HL-60 (cell line): ENCODE measurements around the gene ZNF22.

ENCODE experiments used
- DNase-seq, 2 experiments: peaks; one replicate each; pipeline ENCODE4 v3.0.0-alpha.2; 2010 to 2020; ENCODE audit warnings: low read depth in 1 of 2, low spot score in 1 of 2
- H3K27ac ChIP-seq: fragments of 250-450 bp; sonication (Bioruptor Pico); replicated peaks from 2 replicates; pipeline ENCODE4 v1.5.1; 2020; ENCODE audit warnings: mild to moderate bottlenecking, moderate library complexity
- H3K27me3 ChIP-seq: fragments of 250-450 bp; sonication (Bioruptor Pico); 2 replicates; pipeline ENCODE4 v1.5.1; 2021; ENCODE audit warnings: mild to moderate bottlenecking, moderate library complexity; ENCODE audit not compliant: insufficient read depth, poor library complexity, severe bottlenecking
- H3K4me3 ChIP-seq: replicated peaks from 2 replicates; pipeline ENCODE4 v1.5.1; 2011; ENCODE audit warnings: mild to moderate bottlenecking, control low read depth, low read length; ENCODE audit not compliant: insufficient read depth
- CTCF ChIP-seq: IDR thresholded peaks from one replicate; pipeline ENCODE4 v1.5.1; 2011; ENCODE audit warnings: low read length, control low read depth, inconsistent platforms; ENCODE audit not compliant: insufficient read depth
- GABPA ChIP-seq: IDR thresholded peaks from 2 replicates; pipeline ENCODE4 v1.6.1; 2012; ENCODE audit warnings: low read depth
- POLR2AphosphoS5 ChIP-seq: IDR thresholded peaks from 2 replicates; pipeline ENCODE4 v1.6.1; 2012; ENCODE audit warnings: low read depth
- SPI1 ChIP-seq: IDR thresholded peaks from 2 replicates; pipeline ENCODE4 v1.6.1; 2012; ENCODE audit warnings: low read depth, mild to moderate bottlenecking, borderline replicate concordance
- TF ChIP-seq, protein P1 (sequence below): IDR thresholded peaks from 2 replicates; pipeline ENCODE4 v1.6.1; 2012; ENCODE audit warnings: low read depth; ENCODE audit not compliant: insufficient replicate concordance

Gene ZNF22

DNA sequence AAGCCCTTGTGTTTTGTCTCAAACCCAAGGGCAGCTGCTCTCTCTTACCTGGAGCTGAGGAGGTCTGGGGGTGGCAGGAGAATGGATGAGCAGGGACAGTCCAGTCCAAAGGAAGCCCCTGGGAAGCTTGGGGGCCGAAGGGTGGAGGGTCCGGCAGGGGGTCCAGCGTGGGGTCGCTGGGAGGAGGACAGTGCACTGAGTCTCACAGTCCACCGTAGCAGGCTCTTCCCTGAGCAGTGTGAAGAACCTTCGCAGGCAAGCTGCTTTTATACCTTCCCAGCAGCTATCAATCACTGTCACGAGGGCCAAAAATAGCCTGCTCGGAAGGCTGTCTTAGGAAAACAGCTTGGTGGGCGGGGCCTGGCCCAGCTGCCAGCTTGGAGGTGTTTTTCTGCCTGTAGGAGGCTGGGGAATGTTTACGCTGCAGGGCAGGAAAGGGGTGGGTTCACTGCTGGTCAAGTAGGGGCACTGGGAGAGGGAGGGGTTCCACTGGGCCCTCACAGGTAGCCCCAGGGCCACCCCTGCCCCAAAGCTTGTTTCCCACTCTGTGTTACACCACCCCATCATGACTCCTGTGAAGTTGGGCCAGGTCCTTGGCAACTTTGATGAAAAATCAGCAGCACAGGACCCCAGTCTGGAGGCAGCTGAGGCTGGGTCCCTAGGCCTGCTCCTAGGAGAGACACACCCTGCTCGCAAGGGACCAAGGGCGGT, 22.0 kb upstream of the ZNF22 start, which contains the start of gene DEPP1:
Gene DEPP1 (minus strand): TSS at position 240 of the 711 bp plus-strand sequence. CDS start 779 bp downstream, outside the sequence.
- Histone ChIP-seq H3K27me3 (no peaks in the 10 kb centered on the region), H3K4me3 (no peak within 1 kb of the TSS), H3K27ac (no peak within 1 kb of the TSS)
- no peak for DNase-seq
- TF ChIP-seq POLR2AphosphoS5, result no peak
- TF ChIP-seq, protein P1, sequence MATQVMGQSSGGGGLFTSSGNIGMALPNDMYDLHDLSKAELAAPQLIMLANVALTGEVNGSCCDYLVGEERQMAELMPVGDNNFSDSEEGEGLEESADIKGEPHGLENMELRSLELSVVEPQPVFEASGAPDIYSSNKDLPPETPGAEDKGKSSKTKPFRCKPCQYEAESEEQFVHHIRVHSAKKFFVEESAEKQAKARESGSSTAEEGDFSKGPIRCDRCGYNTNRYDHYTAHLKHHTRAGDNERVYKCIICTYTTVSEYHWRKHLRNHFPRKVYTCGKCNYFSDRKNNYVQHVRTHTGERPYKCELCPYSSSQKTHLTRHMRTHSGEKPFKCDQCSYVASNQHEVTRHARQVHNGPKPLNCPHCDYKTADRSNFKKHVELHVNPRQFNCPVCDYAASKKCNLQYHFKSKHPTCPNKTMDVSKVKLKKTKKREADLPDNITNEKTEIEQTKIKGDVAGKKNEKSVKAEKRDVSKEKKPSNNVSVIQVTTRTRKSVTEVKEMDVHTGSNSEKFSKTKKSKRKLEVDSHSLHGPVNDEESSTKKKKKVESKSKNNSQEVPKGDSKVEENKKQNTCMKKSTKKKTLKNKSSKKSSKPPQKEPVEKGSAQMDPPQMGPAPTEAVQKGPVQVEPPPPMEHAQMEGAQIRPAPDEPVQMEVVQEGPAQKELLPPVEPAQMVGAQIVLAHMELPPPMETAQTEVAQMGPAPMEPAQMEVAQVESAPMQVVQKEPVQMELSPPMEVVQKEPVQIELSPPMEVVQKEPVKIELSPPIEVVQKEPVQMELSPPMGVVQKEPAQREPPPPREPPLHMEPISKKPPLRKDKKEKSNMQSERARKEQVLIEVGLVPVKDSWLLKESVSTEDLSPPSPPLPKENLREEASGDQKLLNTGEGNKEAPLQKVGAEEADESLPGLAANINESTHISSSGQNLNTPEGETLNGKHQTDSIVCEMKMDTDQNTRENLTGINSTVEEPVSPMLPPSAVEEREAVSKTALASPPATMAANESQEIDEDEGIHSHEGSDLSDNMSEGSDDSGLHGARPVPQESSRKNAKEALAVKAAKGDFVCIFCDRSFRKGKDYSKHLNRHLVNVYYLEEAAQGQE, result no peak
- TF ChIP-seq GABPA, result no peak
- TF ChIP-seq SPI1, result no peak
- TF ChIP-seq CTCF, result no peak

- no peak for TF ChIP-seq GABPA
- TF ChIP-seq CTCF, result no peak
- TF ChIP-seq SPI1, result no peak
- TF ChIP-seq, protein P1, result no peak
- no peak for TF ChIP-seq POLR2AphosphoS5
- DNase-seq, result no peak
- no peaks in the 10 kb centered on the region for H3K27me3 ChIP-seq
- H3K27ac ChIP-seq, result no peak overlapping the region
- H3K4me3 ChIP-seq, result no peak overlapping the region
Observed at GRCh38 chr10:44979281-44980191, 21.2 kb upstream of the ZNF22 start.

GRCh38 chr10:44980309-44981171, 20.2 kb upstream of the ZNF22 start:
- no peak overlapping the region for H3K27ac ChIP-seq
- H3K27me3 ChIP-seq, result no peaks in the 10 kb centered on the region
- TF ChIP-seq POLR2AphosphoS5 (no peak), CTCF (no peak), GABPA (no peak), SPI1 (no peak)
- no peak overlapping the region for H3K4me3 ChIP-seq
- no peak for DNase-seq
